Osteocyte (in vitro differentiated cells): ENCODE data around the gene ABCG1. TPM values are rescaled to one million over a fixed set of nuclear protein-coding genes. Genes with fewer than 3 reads are reported as not detected.

Source experiments
- DNase-seq: peaks from one replicate; pipeline ENCODE4 v3.0.0; 2021; ENCODE audit warnings: mixed read lengths; ENCODE audit not compliant: unreplicated experiment; ENCODE audit errors: extremely low spot score
- H3K27ac Mint-ChIP-seq: one replicate; pipeline ENCODE4 v1.8.0; 2021; ENCODE audit warnings: mild to moderate bottlenecking, mixed read lengths; ENCODE audit not compliant: unreplicated experiment
- H3K27me3 Mint-ChIP-seq: one replicate; pipeline ENCODE4 v1.8.0; 2021; ENCODE audit warnings: mixed read lengths; ENCODE audit not compliant: unreplicated experiment
- H3K36me3 Mint-ChIP-seq: one replicate; pipeline ENCODE4 v1.8.0; 2021; ENCODE audit warnings: mixed read lengths; ENCODE audit not compliant: unreplicated experiment
- H3K4me1 Mint-ChIP-seq: one replicate; pipeline ENCODE4 v1.8.0; 2021; ENCODE audit warnings: mixed read lengths; ENCODE audit not compliant: unreplicated experiment
- H3K4me3 Mint-ChIP-seq: one replicate; pipeline ENCODE4 v1.8.0; 2021; ENCODE audit warnings: mild to moderate bottlenecking, moderate library complexity, mixed read lengths; ENCODE audit not compliant: unreplicated experiment
- H3K9me3 Mint-ChIP-seq: one replicate; pipeline ENCODE4 v1.8.0; 2021; ENCODE audit warnings: mixed read lengths; ENCODE audit not compliant: unreplicated experiment
- CTCF ChIP-seq: fragments of 200-600 bp; sonication (generic); IDR thresholded peaks from 2 replicates; pipeline ENCODE4 v1.5.0; 2021; ENCODE audit warnings: antibody characterized with exemption, mild to moderate bottlenecking, moderate library complexity
- total RNA-seq: library from RNA; stranded (reverse); gene quantifications from 2 replicates; pipeline ENCODE4 v1.2.1, GENCODE V29; 2021

The ABCG1 gene
- total RNA-seq, 1 donor from 2014 or later, result 16.5 TPM

GRCh38 chr21:42248783-42249597 lies 30.1 kb downstream of the ABCG1 start:
- no peaks in the 10 kb centered on the region for H3K9me3 Mint-ChIP-seq
- H3K36me3 Mint-ChIP-seq, result peaks cover 3% of the 10 kb centered on the region
- H3K27ac Mint-ChIP-seq, result no peak overlapping the region
- H3K4me3 Mint-ChIP-seq, result no peak overlapping the region
- DNase-seq, result no peak
- peaks cover 6% of the 10 kb centered on the region for H3K4me1 Mint-ChIP-seq
- TF ChIP-seq CTCF, result no peak
- peaks cover 43% of the 10 kb centered on the region for H3K27me3 Mint-ChIP-seq

- Mint-ChIP-seq H3K27me3 (peaks cover 50% of the 10 kb centered on the region), H3K27ac (no peak overlapping the region), H3K4me1 (peaks cover 3% of the 10 kb centered on the region), H3K4me3 (no peak overlapping the region), H3K9me3 (no peaks in the 10 kb centered on the region), H3K36me3 (no peaks in the 10 kb centered on the region)
- TF ChIP-seq CTCF, result no peak
- DNase-seq, result no peak
Measured at GRCh38 chr21:42250422-42251403, 31.8 kb downstream of the ABCG1 start.

GRCh38 chr21:42251654-42252324 lies 32.8 kb downstream of the ABCG1 start:
- TF ChIP-seq CTCF, result no peak
- H3K4me1 Mint-ChIP-seq, result peaks cover 6% of the 10 kb centered on the region
- H3K9me3 Mint-ChIP-seq, result no peaks in the 10 kb centered on the region
- H3K4me3 Mint-ChIP-seq, result no peak overlapping the region
- DNase-seq, result no peak
- no peak overlapping the region for H3K27ac Mint-ChIP-seq
- H3K27me3 Mint-ChIP-seq, result peaks cover 40% of the 10 kb centered on the region
- no peaks in the 10 kb centered on the region for H3K36me3 Mint-ChIP-seq

- H3K4me3 Mint-ChIP-seq, result no peak overlapping the region
- peaks cover 11% of the 10 kb centered on the region for H3K4me1 Mint-ChIP-seq
- no peak for TF ChIP-seq CTCF
- H3K27me3 Mint-ChIP-seq, result peaks cover 35% of the 10 kb centered on the region
- no peaks in the 10 kb centered on the region for H3K36me3 Mint-ChIP-seq
- DNase-seq, result no peak
- H3K9me3 Mint-ChIP-seq, result no peaks in the 10 kb centered on the region
- no peak overlapping the region for H3K27ac Mint-ChIP-seq
Measured at GRCh38 chr21:42252325-42252654, 33.4 kb downstream of the ABCG1 start.
